Caki2 (cell line): ENCODE results near the gene COL19A1. TPM values are rescaled to one million over a fixed set of nuclear protein-coding genes. Genes with fewer than 3 reads are reported as not detected.
A peak's percentile ranks its signal among the peaks of the same experiment; 100 is the strongest.

ENCODE experiments used
- DNase-seq: peaks from one replicate; pipeline ENCODE4 v3.0.0-alpha.2; 2015; ENCODE audit warnings: low read depth
- in situ Hi-C: cut with HindIII; loops from 2 replicates; pipeline ENCODE4 v1.10.0; 2016; ENCODE audit warnings: low sequenced_read_pairs, low pct_unique_long_range_greater_than_20kb, mixed read lengths
- total RNA-seq: library from RNA; depleted of rRNA; stranded (reverse); fragments of >200 nt; shearing (Covaris generic); gene quantifications from 2 replicates; pipeline ENCODE4 v1.2.3, GENCODE V29; 2014; ENCODE audit warnings: low replicate concordance

The COL19A1 gene
- total RNA-seq, 1 experiment from 2014 or later, result not detected

DNA sequence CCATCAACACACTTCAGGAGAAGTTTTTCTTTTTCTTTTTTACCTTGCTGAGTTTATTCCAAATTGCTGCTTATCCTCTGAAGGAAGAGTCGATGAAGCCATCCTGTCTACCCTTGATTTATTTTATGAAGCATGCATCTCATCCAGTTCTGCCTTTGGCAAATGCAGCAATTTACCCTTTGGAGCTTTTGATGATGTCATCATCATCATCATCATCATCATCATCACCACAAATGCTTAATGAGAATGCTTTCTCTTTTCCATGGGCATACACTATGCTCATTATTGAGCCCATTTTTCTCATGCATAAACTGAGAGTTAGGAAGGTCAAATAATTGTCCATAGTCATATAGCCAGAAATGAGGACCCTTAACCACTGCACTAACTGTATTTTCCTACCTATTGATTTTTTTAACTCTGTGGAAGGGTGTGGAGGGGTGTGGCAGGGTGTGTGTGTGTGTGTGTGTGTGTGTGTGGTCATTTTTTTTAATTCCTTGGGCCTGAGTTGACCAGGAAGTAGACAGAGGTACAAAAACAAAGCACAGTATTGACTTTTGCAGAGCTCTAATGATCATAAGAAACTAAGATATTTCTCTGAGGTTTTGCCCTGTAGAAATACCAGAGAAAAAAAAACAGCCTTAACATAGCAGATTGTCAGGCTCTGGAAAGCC, 353.7 kb downstream of the COL19A1 start:
- DNase-seq, result peak; percentile 12
- in situ Hi-C loops, result no loop called here

DNA sequence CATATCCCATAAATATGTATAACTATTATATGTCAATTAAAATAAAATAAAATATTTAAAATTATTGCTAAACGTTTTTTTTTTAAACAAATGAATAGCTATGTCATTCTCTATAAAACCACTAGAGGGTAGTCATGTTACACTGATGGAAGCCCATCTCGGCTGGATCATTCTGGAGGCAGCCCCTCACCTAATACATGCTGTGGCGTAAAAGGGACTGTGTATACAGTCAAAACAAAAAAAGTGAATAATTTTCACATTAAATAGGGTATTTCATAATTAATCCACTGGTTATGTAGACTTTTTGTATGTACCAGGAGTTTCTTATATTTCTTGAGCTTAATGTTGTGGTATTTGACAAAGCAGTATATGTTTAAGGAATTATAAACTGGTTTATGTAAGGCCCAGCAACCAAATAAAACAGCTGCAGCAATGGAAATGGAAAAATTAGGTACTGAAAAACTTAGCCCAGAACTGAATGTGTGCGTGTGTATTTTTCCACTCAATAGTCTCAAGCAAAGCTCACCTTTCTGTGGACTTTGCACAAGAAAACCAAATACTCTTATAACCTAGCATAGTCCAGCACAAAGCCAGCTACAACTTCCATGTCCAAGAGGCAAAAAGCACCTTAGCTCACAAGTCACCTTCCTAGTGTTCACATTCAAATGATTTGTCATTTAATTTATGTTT, 354.8 kb downstream of the COL19A1 start:
- DNase-seq, result peak; percentile 15
- in situ Hi-C loops, result no loop called here

DNA sequence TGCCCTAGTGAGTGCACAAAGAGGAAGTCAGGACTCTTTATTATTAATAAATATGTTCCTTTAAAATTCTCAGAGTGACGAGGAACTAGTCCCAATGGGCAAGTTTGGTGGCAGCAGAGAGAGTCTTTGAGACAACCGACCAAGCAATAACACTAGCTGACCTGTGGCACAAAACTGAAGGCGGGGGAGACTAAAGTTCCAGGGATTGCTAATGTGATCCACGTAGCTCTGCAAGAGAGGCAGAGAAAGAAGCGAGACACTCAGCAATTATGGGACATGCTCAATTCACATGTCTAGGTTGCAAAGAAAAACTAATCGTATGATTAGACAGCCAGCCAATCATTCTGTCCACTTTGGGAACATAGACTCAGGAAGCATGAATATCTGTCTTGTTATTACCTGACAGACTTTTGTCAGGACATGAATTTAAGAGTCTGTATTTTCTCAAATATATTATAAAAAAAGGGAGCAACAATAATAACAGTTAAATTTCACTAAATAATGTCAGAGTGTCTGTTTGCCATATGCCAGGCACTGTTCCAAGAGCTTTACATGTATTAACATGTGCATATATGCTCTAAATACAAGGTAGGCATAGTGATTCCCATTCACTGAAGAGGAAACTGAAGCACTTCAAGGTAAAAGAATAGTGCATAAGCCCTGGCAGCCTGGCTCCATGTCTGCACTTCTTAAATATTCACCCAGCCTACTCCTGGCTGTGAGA, 355.5 kb downstream of the COL19A1 start:
- no peak for DNase-seq
- in situ Hi-C loops, result no loop called here

- DNase-seq, result no peak
- in situ Hi-C loops, result no loop called here
Measured at GRCh38 chr6:70222439-70222749, 356.0 kb downstream of the COL19A1 start.

GRCh38 chr6:70225055-70225454, 358.7 kb downstream of the COL19A1 start:
- in situ Hi-C loops, result no loop called here
- DNase-seq, result no peak

- no peak for DNase-seq
- in situ Hi-C loops, result no loop called here
Measured at GRCh38 chr6:70231311-70231710, 365.0 kb downstream of the COL19A1 start.

DNA sequence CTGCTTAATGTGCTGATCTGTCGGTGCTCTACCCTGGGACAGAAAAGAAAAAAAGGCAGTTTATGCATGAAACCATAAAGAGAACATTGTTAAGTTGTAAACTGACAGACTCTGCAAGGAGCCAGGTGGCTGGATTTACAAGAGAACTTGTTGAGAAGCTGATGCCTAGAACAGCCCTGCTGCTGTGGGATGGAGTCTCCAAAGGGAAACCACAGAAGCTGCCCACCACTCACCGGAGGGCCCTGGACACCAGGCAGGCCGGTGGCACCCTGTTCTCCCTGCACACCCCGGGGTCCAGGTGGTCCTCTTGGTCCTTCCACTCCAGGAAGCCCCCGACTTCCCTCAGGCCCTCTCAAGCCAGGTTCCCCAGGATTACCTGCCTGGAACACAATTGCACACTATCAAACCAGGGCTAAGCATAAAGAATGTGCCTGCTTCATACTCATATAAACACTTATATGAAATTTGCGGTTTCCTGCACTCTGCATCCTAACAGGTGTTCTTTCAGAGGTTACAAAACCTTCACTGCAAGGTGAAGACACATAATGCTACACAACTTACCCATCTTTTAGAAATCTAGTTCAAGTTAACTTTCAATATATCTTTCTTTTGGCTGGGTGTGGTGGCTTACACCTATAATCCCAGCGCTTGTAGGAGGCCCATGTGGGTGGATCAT, 368.3 kb downstream of the COL19A1 start:
- in situ Hi-C loops, result no loop called here
- no peak for DNase-seq

DNA sequence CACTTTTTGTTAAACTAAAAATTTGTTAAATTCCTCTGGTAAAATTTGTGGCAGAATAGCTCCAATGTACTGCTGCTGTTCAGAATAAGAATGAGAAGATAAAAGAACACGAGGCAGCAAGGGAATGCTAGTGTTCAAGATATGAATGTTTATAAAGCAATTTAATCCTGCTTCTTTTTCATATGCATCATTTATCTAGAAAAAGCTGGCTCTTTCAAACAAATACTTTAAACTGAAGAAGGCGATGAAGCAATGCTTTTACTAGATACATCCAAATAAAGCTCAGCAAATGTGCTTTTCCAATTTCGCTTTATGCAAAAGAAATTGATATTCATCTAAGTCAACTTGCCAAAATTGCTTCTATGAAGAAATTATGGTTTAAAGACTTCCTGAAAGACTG, 370.0 kb downstream of the COL19A1 start:
- in situ Hi-C loops, result no loop called here

DNA sequence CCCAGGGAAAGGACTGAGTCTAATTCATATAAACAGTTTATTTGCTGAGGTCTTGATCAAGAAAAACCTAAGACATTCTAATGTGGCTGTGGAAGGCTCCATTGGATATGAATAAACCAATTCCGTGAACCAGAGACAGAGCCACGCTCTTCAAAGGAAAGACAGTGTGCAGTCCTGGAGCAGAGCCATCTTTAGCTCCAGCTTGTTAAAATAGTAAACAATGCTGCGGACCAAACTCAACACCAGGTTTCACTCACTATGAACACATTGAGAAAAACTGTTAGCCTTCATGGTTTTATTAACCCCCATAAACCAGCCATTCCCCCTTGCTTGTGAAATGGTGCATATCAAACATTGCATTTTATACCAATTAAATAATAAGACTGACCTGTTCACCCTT, 374.7 kb downstream of the COL19A1 start:
- in situ Hi-C loops, result no loop called here

More for the DNA sequence above, 370.0 kb downstream of the COL19A1 start:
- DNase-seq, result no peak

GRCh38 chr6:70241991-70242420, 375.6 kb downstream of the COL19A1 start:
- no peak for DNase-seq
- in situ Hi-C loops, result no loop called here

More for the DNA sequence above, 374.7 kb downstream of the COL19A1 start:
- no peak for DNase-seq

GRCh38 chr6:70246118-70246517, 379.8 kb downstream of the COL19A1 start:
- no peak for DNase-seq
- in situ Hi-C loops, result no loop called here

DNA sequence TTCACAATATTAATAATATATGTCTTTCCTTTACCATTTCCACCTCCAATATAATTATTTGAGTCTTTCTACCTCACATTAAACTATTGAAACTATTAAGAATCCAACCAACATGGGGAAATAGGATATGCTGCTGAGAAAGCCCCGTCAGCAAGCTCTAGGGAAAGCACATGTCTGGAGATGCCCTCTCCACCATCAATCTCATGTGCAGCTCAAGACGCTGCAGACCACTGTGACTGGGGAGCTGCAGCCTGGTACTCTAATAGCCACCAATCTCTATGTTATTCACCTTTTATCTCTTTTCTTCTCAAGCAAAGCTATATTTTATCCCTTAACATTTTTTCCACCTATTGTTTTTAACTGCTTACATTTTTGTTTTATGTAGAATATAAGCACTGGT, 386.2 kb downstream of the COL19A1 start:
- in situ Hi-C loops, result no loop called here
- no peak for DNase-seq

DNA sequence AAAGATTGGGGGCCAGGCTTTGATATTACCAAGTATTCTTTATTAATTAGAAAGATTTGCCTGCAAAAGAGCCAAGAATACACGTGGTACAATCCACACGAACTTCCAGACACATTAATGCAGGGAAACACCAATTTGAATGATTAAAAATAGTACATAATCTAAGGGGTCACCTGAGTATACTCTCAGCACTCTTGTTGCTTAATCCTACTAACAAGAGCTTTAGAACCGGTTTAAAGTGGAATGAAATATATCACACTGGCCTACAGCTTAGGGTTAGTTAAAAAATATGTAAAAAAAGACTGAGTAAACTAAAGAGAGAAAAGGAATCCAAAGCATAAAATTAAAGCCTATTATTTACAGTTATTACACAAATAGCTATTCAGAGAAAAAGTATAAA, 387.6 kb downstream of the COL19A1 start:
- in situ Hi-C loops, result no loop called here
- DNase-seq, result no peak

GRCh38 chr6:70254784-70255183, 388.4 kb downstream of the COL19A1 start:
- DNase-seq, result no peak
- in situ Hi-C loops, result no loop called here

DNA sequence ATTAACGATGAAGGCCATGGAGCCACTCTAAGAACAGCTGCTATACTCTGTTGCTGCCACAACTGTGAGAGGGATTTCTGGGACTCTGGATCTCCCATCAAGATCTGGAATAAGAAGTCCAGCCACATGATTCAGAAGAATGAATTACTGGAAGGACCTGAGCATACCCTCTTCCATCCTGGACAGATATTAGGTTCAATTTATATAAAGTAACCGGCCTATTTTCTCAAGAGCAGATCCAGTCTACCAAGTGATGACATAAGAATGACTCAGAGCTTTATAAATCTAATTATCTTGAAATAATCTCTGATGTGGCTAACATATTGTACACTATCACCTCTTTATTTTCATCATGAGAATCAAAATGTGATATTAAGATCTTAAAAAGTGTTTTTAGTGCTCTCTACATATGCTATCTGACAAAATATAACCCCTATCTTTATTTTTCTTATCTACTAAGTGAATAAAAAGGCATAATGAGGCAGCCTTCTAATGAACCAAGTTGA, 391.5 kb downstream of the COL19A1 start:
- DNase-seq, result no peak
- in situ Hi-C loops, result no loop called here

- no peak for DNase-seq
- in situ Hi-C loops, result no loop called here
Measured at GRCh38 chr6:70258483-70258882, 392.1 kb downstream of the COL19A1 start.
